Fibroblast of lung (primary cell): Measurements from ENCODE around the gene FBXO33. TPM values are rescaled to one million over a fixed set of nuclear protein-coding genes. Genes with fewer than 3 reads are reported as not detected.
"Not testable (repeated sequence)": the region's sequence is repeated elsewhere in the genome, so short reads cannot be mapped to it uniquely, and the experiment has no call there.

Experiments used
- DNase-seq, 2 donors: peaks; one replicate each; pipeline versions ENCODE4 v3.0.0 to v3.0.0-alpha.2; 2010; ENCODE audit warnings: low read depth in 2 of 2
- H2AFZ ChIP-seq: 2 replicates; pipeline ENCODE4 v1.5.1; 2012; ENCODE audit warnings: low read length, control low read depth, inconsistent platforms
- H3K27ac ChIP-seq: 2 replicates; pipeline ENCODE4 v1.5.1; 2011; ENCODE audit warnings: low read length, control low read depth; ENCODE audit not compliant: insufficient read depth
- H3K27me3 ChIP-seq: 2 replicates; pipeline ENCODE4 v1.5.1; 2011; ENCODE audit warnings: mild to moderate bottlenecking, low read length; ENCODE audit not compliant: control insufficient read depth, insufficient read depth
- H3K36me3 ChIP-seq: 2 replicates; pipeline ENCODE4 v1.5.1; 2011; ENCODE audit warnings: low read length; ENCODE audit not compliant: control insufficient read depth, insufficient read depth
- H3K4me1 ChIP-seq: 2 replicates; pipeline ENCODE4 v1.5.1; 2011; ENCODE audit warnings: low read length; ENCODE audit not compliant: control insufficient read depth, insufficient read depth; ENCODE audit errors: extremely low read depth
- H3K4me2 ChIP-seq: 2 replicates; pipeline ENCODE4 v1.5.1; 2011; ENCODE audit warnings: low read length, control low read depth; ENCODE audit not compliant: insufficient read depth; ENCODE audit errors: extremely low read depth
- H3K4me3 ChIP-seq, 4 experiments: fragments of 200-600 bp in 1 of 4; sonication (generic) in 1 of 4; replicated peaks in 1 of 4; 2 replicates each; pipeline ENCODE4 v1.5.1; 2011 to 2016; ENCODE audit warnings: low read length in 4 of 4, low read depth in 3 of 4, mild to moderate bottlenecking in 3 of 4, control low read depth in 2 of 4, inconsistent platforms in 1 of 4, mixed read lengths in 1 of 4; ENCODE audit not compliant: insufficient read depth in 1 of 4; ENCODE audit errors: control extremely low read depth in 1 of 4
- H3K79me2 ChIP-seq: 2 replicates; pipeline ENCODE4 v1.5.1; 2012; ENCODE audit warnings: mild to moderate bottlenecking, low read length, inconsistent platforms; ENCODE audit not compliant: control insufficient read depth, insufficient read depth
- H3K9ac ChIP-seq: 2 replicates; pipeline ENCODE4 v1.5.1; 2011; ENCODE audit warnings: mild to moderate bottlenecking, low read length, control low read depth; ENCODE audit not compliant: insufficient read depth
- H3K9me3 ChIP-seq: 2 replicates; pipeline ENCODE4 v1.5.1; 2012; ENCODE audit warnings: low read depth, low read length; ENCODE audit not compliant: control insufficient read depth, insufficient read depth
- H4K20me1 ChIP-seq: 2 replicates; pipeline ENCODE4 v1.5.1; 2011; ENCODE audit warnings: low read length; ENCODE audit not compliant: control insufficient read depth, insufficient read depth; ENCODE audit errors: extremely low read depth
- EZH2 ChIP-seq: IDR thresholded peaks from 2 replicates; pipeline ENCODE4 v1.5.1; 2012; ENCODE audit warnings: low read length, control low read depth, mild to moderate bottlenecking; ENCODE audit errors: missing control alignments
- polyA plus RNA-seq, 2 donors: library from polyadenylated mRNA; depleted of rRNA in 1 of 2; stranded (reverse) in 1 of 2; unstranded in 1 of 2; fragments of >200 nt; gene quantifications; 2 replicates each; pipeline ENCODE4 v1.2.1, GENCODE V29; 2011 to 2012; ENCODE audit warnings: missing spikeins in 1 of 2
- total RNA-seq: library from RNA; depleted of rRNA; stranded (reverse); fragments of >200 nt; gene quantifications from 2 replicates; pipeline ENCODE4 v1.2.1, GENCODE V29; 2014
- TF ChIP-seq, protein P1 (sequence below), 2 donors: IDR thresholded peaks in 1 of 2; conservative IDR thresholded peaks in 1 of 2; 1 replicate in 1 of 2; 2 replicates in 1 of 2; pipeline ENCODE4 v1.5.1; 2011 to 2012; ENCODE audit warnings: low read length in 2 of 2, control low read depth in 1 of 2, inconsistent platforms in 1 of 2, low read depth in 1 of 2, mild to moderate bottlenecking in 1 of 2

FBXO33 gene
- total and polyA plus RNA-seq, 2 donors (not counting 1 experiment from before 2014, with no cell fraction given): 12.6 to 16.3 TPM

DNA sequence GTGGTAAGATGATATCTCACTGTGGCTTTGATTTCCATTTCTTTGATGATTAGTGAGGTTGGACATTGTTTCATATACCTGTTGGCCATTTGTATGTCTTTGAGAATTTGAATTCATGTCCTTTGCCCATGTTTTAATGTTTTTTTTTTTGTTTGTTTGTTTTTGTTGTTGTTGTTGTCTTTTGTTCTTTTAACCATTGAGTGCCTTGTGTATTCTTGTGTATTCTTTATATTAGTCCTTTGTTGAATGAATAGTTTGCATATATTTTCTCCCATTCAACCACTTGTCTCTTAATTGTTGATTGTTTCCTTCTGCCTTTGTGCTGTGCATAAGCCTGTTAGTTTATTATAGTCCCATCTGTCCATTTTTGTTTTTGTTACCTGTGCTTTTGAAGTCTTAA lies 71.9 kb downstream of the FBXO33 start:
- Histone ChIP-seq H3K9me3 (no peaks in the 10 kb centered on the region), H3K79me2 (no peaks in the 10 kb centered on the region), H3K27ac (no peak overlapping the region), H3K4me1 (no peaks in the 10 kb centered on the region), H3K27me3 (no peaks in the 10 kb centered on the region), H4K20me1 (no peaks in the 10 kb centered on the region), H3K9ac (no peak overlapping the region), H3K4me2 (no peak overlapping the region), H3K4me3 (no peak overlapping the region), H3K36me3 (no peaks in the 10 kb centered on the region), H2AFZ (no peak overlapping the region)
- no peak for TF ChIP-seq EZH2
- TF ChIP-seq, protein P1, sequence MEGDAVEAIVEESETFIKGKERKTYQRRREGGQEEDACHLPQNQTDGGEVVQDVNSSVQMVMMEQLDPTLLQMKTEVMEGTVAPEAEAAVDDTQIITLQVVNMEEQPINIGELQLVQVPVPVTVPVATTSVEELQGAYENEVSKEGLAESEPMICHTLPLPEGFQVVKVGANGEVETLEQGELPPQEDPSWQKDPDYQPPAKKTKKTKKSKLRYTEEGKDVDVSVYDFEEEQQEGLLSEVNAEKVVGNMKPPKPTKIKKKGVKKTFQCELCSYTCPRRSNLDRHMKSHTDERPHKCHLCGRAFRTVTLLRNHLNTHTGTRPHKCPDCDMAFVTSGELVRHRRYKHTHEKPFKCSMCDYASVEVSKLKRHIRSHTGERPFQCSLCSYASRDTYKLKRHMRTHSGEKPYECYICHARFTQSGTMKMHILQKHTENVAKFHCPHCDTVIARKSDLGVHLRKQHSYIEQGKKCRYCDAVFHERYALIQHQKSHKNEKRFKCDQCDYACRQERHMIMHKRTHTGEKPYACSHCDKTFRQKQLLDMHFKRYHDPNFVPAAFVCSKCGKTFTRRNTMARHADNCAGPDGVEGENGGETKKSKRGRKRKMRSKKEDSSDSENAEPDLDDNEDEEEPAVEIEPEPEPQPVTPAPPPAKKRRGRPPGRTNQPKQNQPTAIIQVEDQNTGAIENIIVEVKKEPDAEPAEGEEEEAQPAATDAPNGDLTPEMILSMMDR (conservative IDR thresholded peaks at IDR 0.05 in 1 of 2, IDR thresholded peaks at IDR 0.05 in 1 of 2; ENCODE audit: low read depth in 1 of 2, low read length in 2 of 2): no peak
- no peak for DNase-seq

DNA sequence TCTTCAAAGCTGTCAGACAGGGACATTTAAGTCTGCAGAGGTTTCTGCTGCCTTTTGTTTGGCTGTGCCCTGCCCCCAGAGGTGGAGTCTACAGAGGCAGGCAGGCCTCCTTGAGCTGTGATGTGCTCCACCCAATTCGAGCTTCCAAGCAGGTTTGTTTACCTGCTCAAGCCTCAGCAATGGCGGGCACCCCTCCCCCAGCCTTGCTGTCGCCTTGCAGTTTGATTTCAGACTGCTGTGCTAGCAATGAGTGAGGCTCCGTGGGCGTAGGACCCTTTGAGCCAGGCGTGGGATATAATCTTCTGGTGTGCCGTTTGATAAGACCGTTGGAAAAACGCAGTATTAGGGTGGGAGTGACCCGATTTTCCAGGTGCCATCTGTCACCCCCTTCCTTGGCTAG lies 73.2 kb downstream of the FBXO33 start:
- not testable (repeated sequence) for H3K79me2 ChIP-seq, H2AFZ ChIP-seq, H4K20me1 ChIP-seq, H3K9ac ChIP-seq, H3K27me3 ChIP-seq, DNase-seq, H3K36me3 ChIP-seq, H3K27ac ChIP-seq, H3K4me1 ChIP-seq, H3K9me3 ChIP-seq, H3K4me3 ChIP-seq, H3K4me2 ChIP-seq

DNA sequence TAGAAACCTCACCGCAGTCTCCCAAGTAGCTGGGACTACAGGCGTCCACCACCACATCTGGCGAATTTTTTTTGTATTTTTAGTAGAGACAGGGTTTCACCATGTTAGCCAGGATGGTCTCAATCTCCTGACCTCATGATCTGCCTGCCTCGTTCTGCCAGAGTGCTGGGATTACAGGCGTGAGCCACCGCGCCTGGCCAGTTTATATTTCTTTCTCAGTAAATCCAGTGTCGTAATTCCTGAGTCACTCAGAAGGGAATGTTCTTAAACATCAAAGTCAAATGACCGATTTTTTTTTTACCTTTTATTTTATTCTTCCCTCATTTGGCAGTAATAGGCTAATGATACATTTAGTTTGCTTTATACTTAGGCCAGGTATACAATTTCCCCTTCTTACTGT lies 80.5 kb downstream of the FBXO33 start:
- Histone ChIP-seq H3K36me3 (no peaks in the 10 kb centered on the region), H3K27me3 (no peaks in the 10 kb centered on the region), H2AFZ (no peak overlapping the region), H3K27ac (no peak overlapping the region), H3K9ac (no peak overlapping the region), H3K79me2 (no peaks in the 10 kb centered on the region), H4K20me1 (no peaks in the 10 kb centered on the region), H3K4me1 (no peaks in the 10 kb centered on the region), H3K4me2 (no peak overlapping the region), H3K9me3 (no peaks in the 10 kb centered on the region), H3K4me3 (no peak overlapping the region)
- TF ChIP-seq EZH2: no peak
- TF ChIP-seq, protein P1 (conservative IDR thresholded peaks at IDR 0.05 in 1 of 2, IDR thresholded peaks at IDR 0.05 in 1 of 2; ENCODE audit: low read depth in 1 of 2, low read length in 2 of 2): no peak
- DNase-seq: peak in 1 of 2 donors; percentile 66
